Mesothelial cell of epicardium (in vitro differentiated cells): ENCODE results near the gene PNMA8C. TPM values are rescaled to one million over a fixed set of nuclear protein-coding genes. Genes with fewer than 3 reads are reported as not detected.
"Not testable (repeated sequence)": the region's sequence is repeated elsewhere in the genome, so short reads cannot be mapped to it uniquely, and the experiment has no call there.

Source experiments
- DNase-seq, 2 experiments: peaks; one replicate each; pipeline ENCODE4 v3.0.0; 2021; ENCODE audit warnings: low spot score in 2 of 2; ENCODE audit not compliant: unreplicated experiment in 2 of 2
- H3K27ac Mint-ChIP-seq: 2 replicates; pipeline ENCODE4 v1.8.0; 2021; ENCODE audit warnings: mixed read lengths
- H3K27me3 Mint-ChIP-seq: 2 replicates; pipeline ENCODE4 v1.8.0; 2021; ENCODE audit warnings: low read depth, mixed read lengths
- H3K36me3 Mint-ChIP-seq: 2 replicates; pipeline ENCODE4 v1.8.0; 2021; ENCODE audit warnings: mixed read lengths
- H3K4me1 Mint-ChIP-seq: 2 replicates; pipeline ENCODE4 v1.8.0; 2021; ENCODE audit warnings: mixed read lengths
- H3K4me3 Mint-ChIP-seq: 2 replicates; pipeline ENCODE4 v1.8.0; 2021; ENCODE audit warnings: mild to moderate bottlenecking, moderate library complexity, mixed read lengths
- H3K9me3 Mint-ChIP-seq: 2 replicates; pipeline ENCODE4 v1.8.0; 2021; ENCODE audit warnings: mixed read lengths
- total RNA-seq: library from RNA; stranded (reverse); gene quantifications from 3 replicates; pipeline ENCODE4 v1.2.1, GENCODE V29; 2021
- TF ChIP-seq, protein P1 (sequence below): fragments of 200-600 bp; sonication (generic); IDR thresholded peaks from one replicate; pipeline ENCODE4 v1.5.0; 2021; ENCODE audit warnings: antibody characterized with exemption; ENCODE audit not compliant: unreplicated experiment

The PNMA8C gene
- total RNA-seq, 1 donor from 2014 or later: 0.49 TPM

DNA sequence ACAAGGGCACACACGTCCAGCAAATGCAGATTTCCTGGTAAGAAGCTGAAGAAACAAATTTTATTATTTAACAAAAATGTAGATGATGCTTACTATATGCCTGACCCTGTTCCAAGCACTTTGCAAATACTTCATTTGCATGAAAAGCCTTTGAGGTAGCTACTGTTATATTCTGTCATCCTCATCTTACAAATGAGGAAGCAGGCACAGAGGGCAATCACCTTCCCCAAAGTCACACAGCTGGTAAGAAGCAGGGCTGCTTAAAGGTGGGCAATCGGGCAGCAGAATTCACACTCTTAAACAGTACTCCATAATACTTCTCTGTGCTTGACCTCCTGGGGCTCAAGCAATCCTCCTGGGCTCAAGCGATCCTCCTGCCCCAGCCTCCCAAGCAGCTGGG, 18.3 kb upstream of the PNMA8C start:
- peaks cover 12% of the 10 kb centered on the region for H3K4me1 Mint-ChIP-seq
- no peak overlapping the region for H3K4me3 Mint-ChIP-seq
- TF ChIP-seq, protein P1, sequence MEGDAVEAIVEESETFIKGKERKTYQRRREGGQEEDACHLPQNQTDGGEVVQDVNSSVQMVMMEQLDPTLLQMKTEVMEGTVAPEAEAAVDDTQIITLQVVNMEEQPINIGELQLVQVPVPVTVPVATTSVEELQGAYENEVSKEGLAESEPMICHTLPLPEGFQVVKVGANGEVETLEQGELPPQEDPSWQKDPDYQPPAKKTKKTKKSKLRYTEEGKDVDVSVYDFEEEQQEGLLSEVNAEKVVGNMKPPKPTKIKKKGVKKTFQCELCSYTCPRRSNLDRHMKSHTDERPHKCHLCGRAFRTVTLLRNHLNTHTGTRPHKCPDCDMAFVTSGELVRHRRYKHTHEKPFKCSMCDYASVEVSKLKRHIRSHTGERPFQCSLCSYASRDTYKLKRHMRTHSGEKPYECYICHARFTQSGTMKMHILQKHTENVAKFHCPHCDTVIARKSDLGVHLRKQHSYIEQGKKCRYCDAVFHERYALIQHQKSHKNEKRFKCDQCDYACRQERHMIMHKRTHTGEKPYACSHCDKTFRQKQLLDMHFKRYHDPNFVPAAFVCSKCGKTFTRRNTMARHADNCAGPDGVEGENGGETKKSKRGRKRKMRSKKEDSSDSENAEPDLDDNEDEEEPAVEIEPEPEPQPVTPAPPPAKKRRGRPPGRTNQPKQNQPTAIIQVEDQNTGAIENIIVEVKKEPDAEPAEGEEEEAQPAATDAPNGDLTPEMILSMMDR: no peak
- DNase-seq: no peak
- H3K27ac Mint-ChIP-seq: no peak overlapping the region
- H3K36me3 Mint-ChIP-seq: peaks cover 3% of the 10 kb centered on the region
- no peaks in the 10 kb centered on the region for H3K27me3 Mint-ChIP-seq
- peaks cover 8% of the 10 kb centered on the region for H3K9me3 Mint-ChIP-seq

DNA sequence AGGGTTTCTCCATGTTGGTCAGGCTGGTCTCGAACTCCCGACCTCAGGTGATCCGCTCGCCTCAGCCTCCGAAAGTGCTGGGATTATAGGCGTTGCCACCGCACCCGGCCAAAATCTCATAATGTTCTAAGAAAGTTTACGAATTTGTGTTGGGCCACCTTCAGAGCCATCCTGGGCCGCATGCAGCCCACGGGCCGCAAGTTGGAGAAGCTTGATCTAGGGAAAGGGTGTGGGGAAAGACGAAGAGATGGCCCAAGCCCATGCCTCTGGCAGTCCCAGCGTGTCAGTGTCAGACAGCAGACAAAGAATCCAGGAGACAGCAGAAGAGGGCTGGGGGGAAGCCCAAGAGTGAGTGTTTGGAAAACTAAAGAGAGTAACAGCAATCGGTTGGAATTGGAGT, 17.3 kb upstream of the PNMA8C start:
- Mint-ChIP-seq H3K27ac (no peak overlapping the region), H3K4me3 (no peak overlapping the region), H3K9me3 (peaks cover 8% of the 10 kb centered on the region), H3K27me3 (no peaks in the 10 kb centered on the region), H3K4me1 (peaks cover 17% of the 10 kb centered on the region), H3K36me3 (peaks cover 3% of the 10 kb centered on the region)
- no peak for DNase-seq
- TF ChIP-seq, protein P1: no peak

DNA sequence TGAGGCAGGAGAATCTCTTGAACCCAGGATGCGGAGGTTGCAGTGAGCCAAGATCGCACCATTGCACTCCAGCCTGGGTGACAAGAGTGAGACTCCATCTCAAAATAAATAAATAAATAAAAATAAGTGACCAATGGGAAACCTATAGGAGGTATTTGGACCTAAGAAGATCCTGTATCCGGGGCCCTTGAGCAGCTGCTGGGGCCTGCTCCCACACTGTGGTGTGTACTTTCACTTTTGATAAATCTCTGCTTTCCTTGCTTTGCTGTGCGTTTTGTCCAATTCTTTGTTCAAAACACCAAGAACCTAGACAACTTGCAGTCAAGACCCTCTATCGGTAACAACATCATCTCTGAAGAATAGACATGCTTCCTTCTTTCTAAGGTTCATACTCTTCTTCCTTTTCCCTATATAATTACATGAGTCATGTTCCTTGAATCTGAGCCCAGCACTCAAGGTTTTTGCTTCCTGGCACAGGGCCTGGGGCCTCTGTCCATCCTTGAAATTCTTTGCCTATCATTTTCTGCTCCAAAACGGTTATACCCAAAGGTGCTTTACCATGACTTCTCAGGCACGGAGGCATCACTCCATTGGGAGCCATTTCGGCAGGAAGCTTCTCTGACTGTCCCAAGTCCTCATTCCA, 14.2 kb upstream of the PNMA8C start:
- no peak for DNase-seq
- Mint-ChIP-seq H3K4me1 (peaks cover 17% of the 10 kb centered on the region), H3K9me3 (no peaks in the 10 kb centered on the region), H3K4me3 (no peak overlapping the region), H3K27me3 (no peaks in the 10 kb centered on the region), H3K36me3 (no peaks in the 10 kb centered on the region), H3K27ac (peak overlapping the region; percentile 79)
- TF ChIP-seq, protein P1: no peak

DNA sequence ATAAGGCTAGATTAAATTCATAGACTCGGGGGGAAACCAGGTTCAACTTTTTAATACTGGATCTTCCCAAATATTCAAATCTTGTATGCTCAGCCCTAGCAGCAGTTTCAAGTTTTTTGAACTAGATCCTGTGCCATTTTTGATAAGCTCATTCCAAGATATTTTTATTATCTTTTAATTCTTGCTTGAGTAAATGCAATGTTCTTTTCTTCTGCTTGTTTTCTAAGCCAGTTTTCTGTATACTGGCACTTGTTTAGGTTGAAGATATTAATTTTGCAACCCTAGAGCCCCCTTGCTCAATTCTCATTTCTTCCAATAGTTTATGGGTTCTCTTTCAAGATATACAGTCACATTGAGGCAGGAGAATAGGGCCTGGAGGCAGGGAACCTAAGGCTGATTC, 13.1 kb upstream of the PNMA8C start:
- Mint-ChIP-seq H3K4me1 (peaks cover 13% of the 10 kb centered on the region), H3K9me3 (no peaks in the 10 kb centered on the region), H3K36me3 (no peaks in the 10 kb centered on the region), H3K27me3 (no peaks in the 10 kb centered on the region), H3K4me3 (no peak overlapping the region), H3K27ac (peak overlapping the region; percentile 75)
- DNase-seq: no peak
- TF ChIP-seq, protein P1: no peak

DNA sequence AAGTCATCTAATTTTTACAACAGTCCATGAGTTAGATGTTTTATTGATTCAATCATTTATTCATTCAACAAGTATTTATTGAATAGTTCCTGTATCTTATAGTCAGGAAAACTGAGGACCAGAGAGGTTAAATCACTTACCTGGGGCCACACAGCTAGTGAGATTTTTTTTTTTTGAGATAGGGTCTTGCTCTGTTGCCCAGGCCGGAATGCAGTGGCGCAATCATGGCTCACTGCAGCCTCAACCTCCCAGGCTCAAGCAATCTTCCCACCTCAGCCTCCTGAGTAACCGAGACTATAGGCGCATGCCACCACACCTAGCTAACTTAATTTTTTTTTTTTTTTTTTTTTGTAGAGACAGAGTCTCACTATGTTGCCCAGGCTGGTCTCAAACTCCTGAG, 7.0 kb upstream of the PNMA8C start:
- not testable (repeated sequence) for H3K9me3 Mint-ChIP-seq, H3K36me3 Mint-ChIP-seq, DNase-seq, H3K27me3 Mint-ChIP-seq, H3K27ac Mint-ChIP-seq, H3K4me3 Mint-ChIP-seq, H3K4me1 Mint-ChIP-seq

DNA sequence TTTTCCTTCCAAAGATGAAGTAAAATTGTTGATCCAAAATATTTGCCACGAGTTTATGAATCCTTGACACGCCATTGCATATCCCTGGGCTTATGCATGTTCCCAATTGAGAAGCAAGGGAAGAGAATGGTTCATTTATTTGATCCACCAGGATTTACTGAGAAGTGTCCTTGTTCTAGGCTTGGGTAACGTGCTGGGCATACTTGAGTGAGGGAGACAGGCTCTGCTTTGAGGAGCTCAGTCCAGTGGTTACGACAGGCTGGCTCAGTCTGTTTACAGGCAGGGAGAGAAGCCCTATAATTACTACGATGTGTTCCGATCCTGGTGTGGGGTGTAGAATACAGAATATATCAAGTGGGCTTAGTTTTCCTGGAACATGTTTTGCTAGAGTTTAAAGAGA, 6.3 kb upstream of the PNMA8C start:
- Mint-ChIP-seq H3K9me3 (no peaks in the 10 kb centered on the region), H3K4me3 (no peak overlapping the region), H3K4me1 (no peaks in the 10 kb centered on the region), H3K36me3 (no peaks in the 10 kb centered on the region), H3K27me3 (peaks cover 8% of the 10 kb centered on the region), H3K27ac (no peak overlapping the region)
- DNase-seq: no peak
- TF ChIP-seq, protein P1: no peak

DNA sequence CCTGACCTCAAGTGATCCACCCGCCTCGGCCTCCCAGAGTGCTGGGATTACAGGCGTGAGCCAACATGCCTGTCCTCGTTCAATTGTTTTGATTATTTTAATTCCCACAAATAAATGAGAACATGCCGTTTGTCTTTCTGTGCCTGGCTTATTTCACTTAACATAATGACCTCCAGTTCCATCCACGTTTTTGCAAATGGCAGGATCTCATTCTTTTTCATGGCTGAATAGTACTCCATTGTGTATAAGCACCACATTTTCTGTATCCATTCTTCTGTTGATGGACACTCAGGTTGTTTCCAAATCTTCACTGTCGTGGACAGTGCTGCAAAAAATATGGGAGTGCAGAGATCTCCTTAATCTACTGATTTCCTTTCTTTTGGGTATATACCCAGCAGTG, 4.7 kb upstream of the PNMA8C start:
- not testable (repeated sequence) for H3K4me1 Mint-ChIP-seq, H3K27ac Mint-ChIP-seq, H3K9me3 Mint-ChIP-seq, DNase-seq, H3K36me3 Mint-ChIP-seq, H3K4me3 Mint-ChIP-seq
- peaks cover 17% of the 10 kb centered on the region for H3K27me3 Mint-ChIP-seq
